GM18498 (cell line): ENCODE data around the gene DPM3.
"Not testable (repeated sequence)": the region's sequence is repeated elsewhere in the genome, so short reads cannot be mapped to it uniquely, and the experiment has no call there.

ENCODE experiments used
- ATAC-seq: cut with Tn5 transposase; IDR thresholded peaks from one replicate; pipeline ENCODE4 v1.9.1; 2021; ENCODE audit warnings: mild to moderate bottlenecking, moderate library complexity; ENCODE audit not compliant: unreplicated experiment

Gene DPM3

DNA sequence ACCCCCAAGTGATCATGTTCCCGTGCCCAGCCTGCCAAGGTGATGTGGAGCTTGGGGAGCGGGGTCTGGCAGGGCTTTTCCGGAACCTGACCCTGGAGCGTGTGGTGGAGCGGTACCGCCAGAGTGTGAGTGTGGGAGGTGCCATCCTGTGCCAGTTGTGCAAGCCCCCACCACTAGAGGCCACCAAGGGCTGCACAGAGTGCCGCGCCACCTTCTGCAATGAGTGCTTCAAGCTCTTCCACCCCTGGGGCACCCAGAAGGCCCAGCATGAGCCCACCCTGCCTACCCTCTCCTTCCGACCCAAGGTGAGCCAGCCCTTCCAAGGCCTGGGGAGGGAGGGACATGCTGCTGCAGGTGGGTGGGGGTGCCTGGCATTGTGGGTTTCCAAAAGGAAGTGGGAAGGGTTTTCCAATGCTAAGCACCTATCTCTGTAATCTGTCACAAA, 35.6 kb upstream of the DPM3 start:
- ATAC-seq: no peak

DNA sequence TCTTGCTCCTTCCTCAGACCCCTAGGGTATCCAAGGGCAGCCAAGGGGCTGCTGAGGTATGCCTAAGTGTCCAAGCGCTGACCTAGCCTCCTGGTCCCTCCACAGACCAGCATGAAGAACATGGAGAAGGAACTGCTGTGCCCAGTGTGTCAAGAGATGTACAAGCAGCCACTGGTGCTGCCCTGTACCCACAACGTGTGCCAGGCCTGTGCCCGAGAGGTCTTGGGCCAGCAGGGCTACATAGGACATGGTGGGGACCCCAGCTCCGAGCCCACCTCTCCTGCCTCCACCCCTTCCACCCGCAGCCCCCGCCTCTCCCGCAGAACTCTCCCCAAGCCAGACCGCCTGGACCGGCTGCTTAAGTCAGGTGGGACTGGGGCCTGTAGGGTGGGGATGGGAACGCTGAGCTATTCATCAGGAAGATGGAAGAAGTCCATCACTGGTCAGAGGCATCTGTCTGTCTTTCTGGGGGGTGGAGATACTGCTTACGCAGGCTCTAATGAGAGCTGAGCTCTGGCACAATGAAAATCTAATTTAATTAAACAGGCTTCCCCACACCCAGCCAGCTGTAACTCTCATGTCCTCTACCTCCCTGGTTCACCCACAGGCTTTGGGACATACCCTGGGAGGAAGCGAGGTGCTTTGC, 35.1 kb upstream of the DPM3 start:
- ATAC-seq: no peak

DNA sequence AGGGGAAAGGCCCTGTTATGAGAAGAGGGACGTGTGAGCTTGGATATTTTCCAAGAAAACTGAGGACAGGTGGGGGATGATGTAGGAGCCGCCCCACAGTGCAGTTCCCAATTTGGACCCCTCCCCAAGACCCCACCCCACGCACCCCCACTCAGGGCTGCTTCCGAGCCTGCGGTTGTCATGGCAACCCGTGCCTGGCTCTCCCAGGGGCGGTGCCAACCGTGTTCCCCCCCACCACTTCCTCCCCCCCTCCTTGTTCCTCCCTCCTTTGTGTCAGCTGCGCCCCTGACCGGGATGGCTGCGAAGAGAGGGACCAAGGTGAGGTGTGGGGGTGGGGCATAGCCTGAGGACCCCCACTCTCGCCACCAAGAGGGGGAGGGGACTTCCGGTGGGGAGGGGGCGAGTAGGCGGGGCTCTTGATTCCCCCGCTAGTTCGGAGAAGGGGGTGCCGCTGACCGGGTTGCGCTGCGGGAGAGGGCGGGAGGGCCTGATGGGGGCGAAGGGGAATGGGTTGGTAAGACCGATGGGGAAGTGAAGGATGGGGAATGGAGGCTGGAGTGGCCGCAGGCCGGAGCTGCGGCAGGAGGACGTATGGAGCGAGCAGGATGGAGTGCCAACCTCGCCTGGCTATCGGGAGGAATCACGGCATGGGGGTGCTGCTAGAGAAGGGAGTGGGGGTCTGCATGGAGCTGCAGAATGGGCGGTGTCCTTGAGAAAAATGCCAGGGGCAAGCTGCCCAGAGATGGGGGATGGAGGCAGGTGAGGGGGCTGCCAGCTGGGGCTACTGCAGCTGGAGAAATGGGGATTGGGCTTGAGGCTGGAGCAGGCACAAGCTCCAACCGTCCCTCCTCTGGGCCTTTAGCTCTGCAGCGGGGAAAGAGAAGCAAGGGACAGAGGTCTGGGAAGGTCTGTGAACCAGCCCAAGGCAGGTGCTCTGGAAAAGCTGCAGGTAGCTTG, 34.3 kb upstream of the DPM3 start:
- no peak for ATAC-seq

DNA sequence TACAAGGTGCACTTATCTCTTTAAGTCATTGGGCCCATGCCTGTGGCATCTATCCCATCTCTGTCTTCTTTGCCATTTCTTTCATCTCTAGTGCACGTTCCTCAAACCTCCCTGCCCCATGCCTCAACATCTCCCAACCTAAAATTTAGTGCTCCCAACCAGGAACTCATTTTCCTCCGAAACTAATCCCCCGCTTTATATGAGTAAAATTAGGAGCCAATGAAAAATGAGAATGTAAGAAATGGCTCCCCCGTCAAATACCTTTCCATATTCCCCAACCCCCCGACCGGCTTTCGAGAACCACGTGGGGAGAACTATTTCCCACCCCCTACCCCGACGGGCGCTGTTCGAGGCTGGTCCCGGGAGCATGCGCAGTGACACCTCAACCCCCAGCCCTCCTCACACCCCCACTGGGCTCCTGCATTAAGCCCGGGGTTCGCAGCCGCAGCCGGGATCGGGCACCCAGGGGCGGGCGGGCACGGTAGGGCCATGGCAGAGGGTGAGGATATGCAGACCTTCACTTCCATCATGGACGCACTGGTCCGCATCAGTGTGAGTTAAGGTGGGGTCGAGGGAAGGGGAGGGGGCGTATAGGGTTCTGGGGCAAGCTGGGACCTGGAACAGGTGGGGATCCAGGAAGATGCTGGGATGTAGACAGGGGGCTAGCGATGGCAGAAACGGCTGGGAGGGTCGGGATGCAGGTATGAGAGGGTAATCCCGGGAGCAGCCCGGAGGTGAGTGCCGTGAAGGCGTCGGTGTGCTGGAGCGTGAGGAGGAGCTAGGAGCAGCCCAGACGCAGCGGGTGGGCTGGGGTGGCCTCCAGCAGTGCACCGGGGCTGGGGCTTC, 33.4 kb upstream of the DPM3 start, which contains the start of gene TRIM46:
TSS of gene TRIM46 (plus strand) at position 372 of the 846 bp plus-strand sequence. CDS start at position 490, 118 bp downstream.
- no peak for ATAC-seq

DNA sequence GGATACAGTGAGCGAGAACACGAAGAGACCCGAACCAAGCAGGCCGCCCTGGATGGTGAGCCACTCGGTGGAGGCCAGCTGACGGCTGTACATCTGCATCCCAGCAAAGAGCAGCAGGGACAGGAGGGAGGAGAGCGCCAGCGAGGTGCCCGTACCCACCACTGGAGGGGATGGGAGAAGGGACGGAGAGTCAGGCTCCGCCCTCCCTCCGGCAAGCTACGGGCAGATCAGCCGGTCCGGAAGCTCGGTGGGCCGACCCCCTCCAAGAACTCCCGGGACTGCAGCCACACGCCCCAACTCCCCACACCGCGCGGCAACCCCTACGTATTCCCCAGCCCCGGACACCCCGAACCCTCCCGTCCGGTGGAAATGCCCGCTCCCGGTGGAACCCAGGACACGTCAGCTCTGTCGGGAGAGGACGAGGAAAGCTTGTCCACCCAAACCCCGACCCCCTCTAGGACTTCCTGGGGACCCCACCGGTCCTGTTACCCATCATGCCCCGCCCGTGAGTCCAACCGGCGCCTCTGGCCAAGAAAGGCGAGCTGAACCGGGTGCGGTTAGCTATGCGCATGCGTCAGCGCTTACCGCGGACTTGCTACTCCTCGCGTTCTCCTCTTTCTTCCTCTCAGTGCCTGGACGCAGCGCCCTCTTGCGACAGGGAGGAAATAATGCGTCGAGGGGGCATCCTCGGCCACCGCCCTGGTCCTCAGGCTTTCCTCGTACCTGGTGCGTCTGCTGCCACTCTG, 32.6 kb upstream of the DPM3 start, which contains the start of gene KRTCAP2:
TSS of gene KRTCAP2 (minus strand) at position 573 of the 746 bp plus-strand sequence. CDS start at position 493, 80 bp downstream.
- ATAC-seq: peak; percentile 71

DNA sequence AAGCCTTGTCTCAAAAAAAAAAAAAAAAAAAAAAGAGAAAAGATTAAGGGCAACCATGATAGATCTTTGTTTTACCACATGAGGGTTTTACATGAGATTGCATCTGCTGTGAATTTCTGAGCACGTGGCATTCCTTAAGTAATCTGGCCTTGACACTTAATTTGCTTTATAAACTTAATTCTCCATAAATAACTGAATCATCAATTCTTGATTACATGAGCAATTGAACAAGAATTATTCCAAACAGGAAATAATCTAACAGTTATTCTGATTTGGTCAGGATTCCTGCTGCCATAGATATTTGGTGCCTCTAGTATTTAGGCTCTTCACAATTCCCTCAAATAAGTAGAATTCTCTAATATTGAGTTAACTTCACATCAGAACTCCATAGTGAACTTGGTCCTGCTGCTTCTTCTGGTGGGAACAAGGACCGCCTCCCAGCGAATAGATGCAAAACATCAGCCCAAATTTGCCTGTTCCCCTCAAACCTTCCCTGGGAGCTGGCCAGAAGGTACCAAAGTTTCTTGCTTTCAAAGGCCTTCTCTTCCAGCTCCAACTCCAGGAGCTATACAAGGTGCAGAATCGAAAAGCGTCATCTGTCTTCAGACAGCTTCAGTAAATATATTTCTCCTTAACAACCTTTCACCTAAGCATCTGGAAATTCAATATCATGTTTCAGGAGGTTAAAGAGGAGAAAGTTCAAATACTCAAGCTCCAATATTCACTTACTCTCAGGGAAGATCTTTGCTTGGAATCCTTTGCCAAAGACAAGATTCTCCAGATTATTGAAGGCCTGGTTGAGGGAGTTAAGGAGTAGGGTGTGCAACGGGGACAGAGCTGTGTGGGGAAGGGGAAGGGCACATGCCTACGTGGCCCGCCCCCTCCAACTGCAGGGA, 31.8 kb upstream of the DPM3 start:
- ATAC-seq: no peak

DNA sequence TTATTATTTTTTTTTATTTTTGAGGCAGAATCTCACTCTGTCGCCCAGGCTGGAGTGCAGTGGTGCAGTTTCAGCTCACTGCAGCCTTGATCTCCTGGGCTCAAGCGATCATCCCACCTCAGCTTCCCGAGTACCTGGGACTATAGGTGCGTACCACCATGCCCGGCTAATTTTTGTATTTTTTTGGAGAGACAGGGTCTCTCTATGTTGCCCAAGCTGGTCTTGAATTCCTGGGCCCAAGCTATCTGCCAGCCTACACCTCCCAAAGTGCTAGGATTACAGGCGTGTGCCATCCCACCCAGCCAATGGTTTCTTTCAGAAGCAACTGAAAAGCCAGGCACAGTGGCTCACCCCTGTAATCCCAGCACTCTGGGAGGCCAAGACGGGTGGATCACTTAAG, 30.5 kb upstream of the DPM3 start:
- ATAC-seq: no peak

DNA sequence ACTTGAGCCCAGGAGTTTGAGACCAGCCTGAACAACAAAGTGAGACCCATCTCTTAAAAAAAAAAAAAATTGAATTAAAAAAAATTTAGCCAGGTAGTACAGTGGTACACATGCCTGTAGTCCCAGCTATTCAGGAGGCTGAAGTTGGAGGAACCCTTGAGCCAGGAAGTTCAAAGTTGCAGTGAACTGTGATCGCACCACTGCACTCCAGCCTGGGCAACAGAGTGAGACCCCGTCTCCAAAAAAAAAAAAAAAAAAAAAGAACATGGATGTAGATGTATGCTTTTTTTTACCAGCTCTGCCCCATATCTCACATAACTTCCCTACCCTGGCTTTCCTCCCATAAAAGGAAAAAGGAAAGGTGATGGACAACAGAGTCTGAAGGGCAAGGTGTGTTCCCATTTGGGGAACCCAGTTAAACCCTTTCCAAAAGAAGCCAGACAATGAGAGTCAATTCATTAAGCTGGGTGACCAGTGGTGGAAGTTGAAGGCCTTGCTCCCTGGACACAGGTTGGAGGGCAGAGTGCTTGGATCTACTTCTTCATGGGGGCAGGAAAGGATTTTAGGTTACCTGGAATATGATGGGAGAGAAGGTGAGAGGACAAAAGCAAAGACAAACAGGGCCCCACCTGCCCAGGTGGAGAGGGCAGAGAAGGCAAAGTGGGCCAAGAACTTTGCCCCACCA, 29.9 kb upstream of the DPM3 start:
- no peak for ATAC-seq

DNA sequence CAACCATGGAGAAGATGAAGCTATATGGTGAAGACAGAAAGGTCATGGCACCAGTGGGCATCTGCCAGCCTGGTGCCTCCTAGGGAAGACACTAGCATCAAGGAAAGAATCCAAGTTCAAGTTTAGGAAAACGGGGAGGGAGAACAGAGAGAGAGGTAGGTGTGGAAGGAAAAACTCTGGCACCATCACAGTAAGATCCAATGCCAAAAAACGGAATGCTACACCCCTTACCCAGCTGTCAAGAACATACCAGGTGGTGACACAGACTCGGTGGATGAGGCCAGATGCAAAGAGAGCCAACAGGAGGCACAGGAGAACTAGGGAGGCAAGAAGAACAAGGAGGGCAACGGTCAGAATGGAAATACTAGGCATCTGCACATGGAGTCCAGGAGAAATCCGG, 29.2 kb upstream of the DPM3 start:
- ATAC-seq: no peak

DNA sequence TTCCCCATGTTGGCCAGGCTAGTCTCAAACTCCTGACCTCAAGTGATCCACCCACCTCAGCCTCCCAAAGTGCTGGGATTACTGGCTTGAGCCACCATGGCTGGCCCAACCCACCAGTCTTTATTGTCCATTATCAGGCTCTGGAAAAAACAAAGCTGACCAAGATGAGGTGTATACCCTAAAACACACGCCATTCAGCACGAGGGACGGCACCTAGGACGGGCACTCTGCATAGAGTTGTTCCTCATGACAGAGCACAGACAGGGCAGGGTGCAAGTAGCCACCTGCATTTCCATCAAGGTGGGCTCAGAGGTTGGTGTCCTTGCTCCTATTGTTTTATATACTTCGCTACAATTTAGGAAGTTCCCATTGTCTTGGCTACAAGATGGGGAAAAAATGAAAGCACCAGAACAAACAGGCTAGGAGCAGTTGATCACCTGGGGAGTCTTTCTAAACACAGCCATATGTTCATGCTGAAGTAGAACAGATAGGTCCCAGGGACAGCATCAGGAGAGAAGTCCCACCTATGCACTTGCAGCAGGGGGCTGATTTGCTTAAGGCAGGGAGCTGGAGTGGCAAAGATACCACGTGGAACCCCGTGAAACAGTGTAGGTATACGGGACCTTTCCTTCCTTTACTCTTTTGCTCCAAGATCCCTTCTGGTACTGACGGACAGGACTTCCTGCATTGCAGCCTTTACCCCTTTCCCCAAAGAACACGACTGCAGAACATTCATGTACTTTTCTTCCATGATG, 28.3 kb upstream of the DPM3 start:
- ATAC-seq: no peak

DNA sequence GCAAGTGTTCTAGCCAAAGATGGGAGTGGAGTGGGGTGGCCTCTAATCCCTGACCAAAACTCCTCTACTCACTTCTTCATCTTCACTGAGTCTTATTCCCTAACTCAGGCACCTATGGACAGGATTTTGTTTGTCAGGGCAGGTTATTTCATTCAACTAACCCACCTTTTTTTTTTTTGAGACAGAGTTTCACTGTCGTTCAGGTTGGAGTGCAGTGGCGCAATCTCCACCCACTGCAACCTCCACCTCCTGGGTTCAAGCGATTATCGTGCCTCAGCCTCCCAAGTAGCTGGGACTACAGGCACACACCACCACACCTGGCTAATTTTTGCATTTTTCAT, 27.7 kb upstream of the DPM3 start:
- ATAC-seq: not testable (repeated sequence)

DNA sequence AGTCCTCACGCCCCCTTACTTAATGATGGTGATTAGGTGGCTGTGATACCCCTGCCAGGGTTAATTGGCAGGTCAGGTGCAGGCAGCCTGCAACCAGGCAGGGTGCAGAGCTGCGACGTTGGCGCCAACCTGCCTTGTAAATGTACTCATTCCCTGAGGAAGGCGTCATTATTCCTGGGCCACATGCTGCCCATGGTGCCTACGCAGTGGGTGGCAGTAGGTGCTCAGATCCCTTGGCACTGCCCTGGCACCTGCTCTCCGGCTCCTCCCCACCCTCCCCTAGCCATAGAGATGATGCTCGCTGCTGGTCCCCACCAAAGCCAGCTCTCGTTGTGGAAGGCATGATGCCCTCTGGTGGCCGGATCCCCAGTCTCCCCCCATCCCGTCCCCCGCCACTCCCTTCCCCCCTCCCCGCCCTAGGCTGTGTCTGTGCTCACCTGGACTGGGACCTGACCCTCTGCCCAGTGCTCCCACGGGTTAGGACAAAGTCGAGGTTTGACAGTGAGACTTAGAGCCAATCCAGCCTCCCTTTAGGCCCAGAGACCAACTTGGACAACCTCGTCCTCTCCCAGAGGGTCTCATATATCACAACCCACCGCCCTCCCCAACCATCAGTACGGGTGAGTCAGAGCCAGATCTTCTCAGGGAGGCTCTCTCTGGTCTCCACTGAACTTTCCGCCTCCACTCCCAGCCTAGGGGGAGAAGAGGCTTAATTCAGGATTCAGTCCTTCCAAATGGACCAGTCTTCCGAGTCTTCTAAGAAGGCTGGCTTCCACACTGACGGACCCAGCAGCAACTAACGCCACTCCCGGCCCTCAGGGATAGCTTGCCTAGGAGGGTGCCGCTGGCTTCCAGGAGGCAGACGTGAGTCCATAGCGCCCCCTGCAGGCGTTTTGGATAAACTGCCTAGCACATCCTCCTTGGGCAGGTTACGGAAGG, 27.1 kb upstream of the DPM3 start:
- no peak for ATAC-seq

DNA sequence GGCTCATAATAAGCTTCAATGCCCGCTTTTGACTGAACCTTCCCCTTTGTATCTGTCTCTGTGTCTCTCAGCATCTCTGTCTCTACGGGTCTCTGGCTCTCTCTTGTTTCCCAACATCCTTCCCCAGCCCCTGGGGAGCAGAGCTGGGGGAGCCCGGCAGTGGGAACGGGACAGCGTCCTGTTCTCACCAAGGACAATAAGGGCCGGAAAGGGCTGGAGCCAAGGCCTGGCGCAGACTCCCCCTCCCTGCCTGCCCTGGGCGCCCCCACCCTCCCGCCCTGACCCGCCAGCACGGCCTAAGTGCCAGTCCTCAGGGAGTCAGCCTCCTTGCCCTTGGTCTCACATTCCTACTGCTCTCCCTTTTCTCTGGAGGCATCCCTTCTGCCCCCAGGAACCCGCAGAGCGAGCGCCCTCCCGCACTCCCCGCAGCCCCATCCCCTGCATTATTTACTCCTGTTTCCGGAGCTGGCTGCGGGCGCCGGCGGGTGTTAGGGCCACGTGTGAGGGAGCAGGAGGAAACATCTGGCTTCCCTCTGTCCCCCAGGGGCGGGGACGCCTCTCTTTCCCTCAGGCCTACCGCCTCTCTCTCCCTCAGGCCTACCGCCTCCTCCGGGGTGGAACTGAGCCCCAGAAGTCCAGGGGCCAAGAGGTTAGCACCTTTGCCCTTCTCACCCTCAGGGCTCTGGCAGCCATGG, 26.3 kb upstream of the DPM3 start:
- ATAC-seq: no peak

DNA sequence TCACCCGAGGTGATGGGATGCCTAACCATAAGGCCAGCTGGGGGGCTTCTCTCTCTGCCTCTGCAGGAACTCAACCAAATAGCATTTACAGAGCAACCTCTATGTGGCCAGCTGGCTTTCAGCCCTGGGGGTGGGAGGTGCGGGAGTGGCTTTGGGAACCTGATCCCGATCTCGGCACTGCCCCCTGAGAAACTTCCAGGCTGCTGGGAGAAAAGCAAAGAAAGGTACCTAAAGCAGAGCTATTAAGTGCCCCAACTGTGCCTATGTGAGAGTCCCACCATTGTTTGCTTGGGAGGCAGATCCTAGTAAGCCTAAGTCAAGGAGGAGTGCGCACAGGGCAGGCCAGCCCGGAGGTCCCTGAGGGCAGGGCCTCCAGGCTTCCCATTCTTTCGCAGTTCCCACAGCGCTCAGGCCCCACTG, 25.7 kb upstream of the DPM3 start:
- ATAC-seq: no peak

DNA sequence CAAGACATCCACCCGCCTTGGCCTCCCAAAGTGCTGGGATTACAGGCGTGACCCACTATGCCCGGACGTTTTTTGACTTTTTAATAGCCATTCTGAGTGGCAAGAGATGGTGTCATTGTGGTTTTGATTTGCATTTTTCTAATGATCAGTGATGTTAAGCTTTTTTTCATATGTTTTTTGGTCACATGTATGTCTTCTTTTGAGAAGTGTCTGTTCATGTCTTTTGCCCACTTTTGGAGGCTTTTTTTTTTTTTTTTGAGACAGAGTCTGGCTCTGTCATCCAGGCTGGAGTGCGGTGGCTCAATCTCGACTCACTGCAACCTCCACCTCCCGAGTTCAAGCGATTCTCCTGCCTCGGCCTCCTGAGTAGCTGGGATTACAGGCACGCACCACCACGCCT, 24.3 kb upstream of the DPM3 start:
- ATAC-seq: not testable (repeated sequence)

DNA sequence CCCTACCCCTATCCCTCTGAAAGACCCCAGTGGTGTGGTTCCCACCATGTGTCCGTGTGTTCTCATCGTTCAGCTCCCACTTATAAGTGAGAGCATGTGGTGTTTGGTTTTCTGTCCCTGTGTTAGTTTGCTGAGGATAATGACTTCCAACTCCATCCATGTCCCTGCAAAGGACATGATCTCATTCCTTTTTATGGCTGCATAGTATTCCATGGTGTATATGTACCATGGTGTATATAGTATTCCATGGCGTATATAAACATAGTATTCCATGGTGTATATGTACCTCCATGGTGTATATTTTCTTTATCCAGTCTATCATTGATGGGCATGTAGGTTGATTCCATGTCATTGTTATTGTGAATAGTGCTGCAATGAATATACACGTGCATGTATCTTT, 23.5 kb upstream of the DPM3 start:
- ATAC-seq: not testable (repeated sequence)
